ENCODE results near the gene PPP1R14B.

DNA sequence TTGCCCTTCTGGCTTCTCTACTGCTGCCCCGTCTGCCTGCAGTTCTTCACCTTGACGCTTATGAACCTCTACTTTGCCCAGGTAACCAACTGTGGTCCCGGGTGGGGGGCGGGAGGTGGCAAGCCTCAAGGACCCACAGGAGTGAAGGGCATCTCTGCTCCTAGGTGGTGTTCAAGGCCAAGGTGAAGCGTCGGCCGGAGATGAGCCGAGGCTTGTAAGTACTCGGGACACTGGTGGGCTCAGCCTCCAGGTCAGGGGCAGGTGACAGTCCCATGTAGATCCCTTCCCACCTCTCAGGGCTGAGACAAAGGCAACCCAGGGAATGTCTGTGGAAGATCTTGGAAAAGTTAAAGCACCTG is 40.0 kb upstream of the PPP1R14B start:
- TF ChIP-seq POLR2AphosphoS5 (IDR thresholded peaks at IDR 0.05; ENCODE audit: borderline replicate concordance, low read depth, low read length): no peak
- TF ChIP-seq EZH2 (IDR thresholded peaks at IDR 0.05): no peak
- no peak for TF ChIP-seq FOXP2 (optimal IDR thresholded peaks at IDR 0.05; ENCODE audit: control extremely low read depth, extremely low read length, insufficient read depth)
